DMS79 treated with DMSO at 0.1 percent for 48 hours (cell line): Measurements from ENCODE around the gene KCNC1.

Experiments used
- DNase-seq: peaks from one replicate; lab custom pipeline; 2025; lab: John Stamatoyannopoulos, UW

The KCNC1 gene

DNA sequence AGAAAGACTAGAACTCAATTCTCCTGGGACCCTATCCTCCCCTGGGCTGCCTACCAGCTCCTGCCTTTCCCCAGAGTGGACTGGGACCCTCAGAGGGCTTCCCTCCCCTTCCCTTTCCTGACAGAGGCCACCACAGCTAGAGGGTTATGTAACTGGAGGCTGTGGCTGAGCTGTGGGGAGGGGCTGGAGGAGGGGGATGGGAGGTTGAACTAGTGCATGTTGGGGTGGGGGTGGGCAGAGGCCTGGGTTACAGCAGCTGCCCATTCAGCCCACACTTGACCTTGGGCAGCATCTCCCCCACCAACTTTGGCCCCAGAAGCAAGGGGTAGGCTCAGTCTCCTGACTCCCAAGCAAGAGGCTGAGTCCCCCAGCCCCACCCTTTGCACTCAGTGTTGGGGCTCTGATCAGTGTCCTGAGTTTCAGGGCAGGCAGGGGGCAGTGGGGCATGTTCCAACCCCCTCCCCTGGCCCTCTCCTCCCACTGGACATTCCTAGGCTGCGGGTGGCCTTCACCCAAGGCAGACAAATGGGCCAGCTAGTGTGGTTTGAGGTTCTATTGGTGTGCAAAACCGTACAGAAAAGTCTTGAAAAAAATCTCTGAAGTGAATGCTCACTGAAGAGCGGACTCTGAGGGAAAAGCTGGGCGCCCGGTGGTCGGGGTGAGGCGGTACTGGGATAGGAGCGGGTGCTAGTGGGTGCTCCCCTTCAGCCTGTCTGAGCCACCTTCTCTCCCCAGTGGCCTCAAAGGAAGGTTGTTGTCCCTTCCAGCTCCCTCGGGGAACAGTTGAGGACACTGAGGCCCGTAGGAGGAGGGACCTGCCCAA, 3.8 kb downstream of the KCNC1 start:
- no peak for DNase-seq

DNA sequence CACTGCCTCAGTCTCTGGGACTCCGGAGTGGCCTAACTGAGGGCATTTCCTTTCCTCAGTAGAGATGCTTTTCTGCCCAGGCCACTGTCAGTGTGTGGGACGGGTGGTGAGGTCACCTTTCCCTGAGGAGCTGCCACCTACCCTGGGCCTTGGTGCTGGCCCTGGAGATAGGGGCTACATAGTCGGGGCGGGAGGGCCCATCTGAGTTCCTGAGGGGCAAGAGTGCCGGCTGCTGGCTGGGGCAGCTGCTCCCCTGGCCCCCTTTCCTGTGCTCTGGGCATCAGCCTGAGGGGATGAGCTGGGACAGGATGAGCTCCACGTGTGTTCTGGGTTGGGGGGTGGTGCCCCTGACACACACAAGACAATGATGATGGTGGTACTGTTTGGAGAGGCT, 5.4 kb downstream of the KCNC1 start:
- DNase-seq: no peak

- no peak for DNase-seq
Measured at GRCh38 chr11:17740649-17741235, 6.2 kb downstream of the KCNC1 start.

- DNase-seq: no peak
Measured at GRCh38 chr11:17741487-17741886, 6.9 kb downstream of the KCNC1 start.

GRCh38 chr11:17742019-17742418, 7.4 kb downstream of the KCNC1 start:
- DNase-seq: no peak

- no peak for DNase-seq
Measured at GRCh38 chr11:17743026-17743807, 8.6 kb downstream of the KCNC1 start.

- no peak for DNase-seq
Measured at GRCh38 chr11:17743808-17744119, 9.2 kb downstream of the KCNC1 start.

GRCh38 chr11:17744151-17744940, 9.8 kb downstream of the KCNC1 start:
- no peak for DNase-seq

GRCh38 chr11:17745023-17745772, 10.6 kb downstream of the KCNC1 start:
- DNase-seq: no peak

GRCh38 chr11:17746096-17746495, 11.5 kb downstream of the KCNC1 start:
- DNase-seq: no peak

DNA sequence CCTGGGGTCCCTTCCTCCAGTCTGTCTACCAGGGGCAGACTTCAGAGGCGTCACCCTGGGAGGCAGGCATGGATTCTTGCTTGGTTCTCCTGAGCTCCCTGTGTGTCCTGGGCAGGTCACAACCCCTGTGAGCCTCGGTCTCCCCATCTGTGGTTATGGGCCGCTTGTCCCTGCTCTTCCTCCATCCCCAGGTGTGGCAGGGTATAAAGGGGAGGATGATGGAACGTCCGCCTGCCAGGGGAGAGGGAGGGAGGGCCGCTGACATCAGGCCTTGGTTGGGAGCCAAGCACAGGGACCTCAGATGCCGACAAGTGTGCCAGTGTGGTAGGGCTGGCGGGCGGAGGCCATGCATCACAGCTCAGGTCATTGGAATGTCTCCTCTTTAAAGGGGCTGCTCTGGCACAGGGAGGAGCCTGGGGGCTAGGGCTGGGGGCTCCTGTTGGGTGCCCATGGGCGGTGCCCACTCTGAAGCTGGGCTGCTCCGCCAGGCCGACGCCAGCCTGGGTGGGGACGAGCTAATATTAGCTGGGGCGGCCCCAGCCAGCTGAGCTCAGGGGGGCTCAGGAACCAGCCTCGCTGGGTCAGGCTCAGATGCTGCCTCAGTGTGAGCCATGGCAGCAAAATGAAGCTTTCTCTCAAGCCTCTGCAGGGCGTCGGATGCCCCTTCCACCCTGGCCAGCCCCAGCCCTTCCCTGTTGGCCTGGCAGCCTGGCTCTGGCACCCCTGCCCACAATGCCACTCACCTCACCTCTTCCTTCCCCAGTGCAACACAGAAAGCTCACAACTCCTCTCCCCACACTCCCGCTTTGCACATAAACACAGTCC, 12.8 kb downstream of the KCNC1 start:
- no peak for DNase-seq

GRCh38 chr11:17748044-17748443, 13.5 kb downstream of the KCNC1 start:
- no peak for DNase-seq

- no peak for DNase-seq
Measured at GRCh38 chr11:17748761-17749721, 14.5 kb downstream of the KCNC1 start.

DNA sequence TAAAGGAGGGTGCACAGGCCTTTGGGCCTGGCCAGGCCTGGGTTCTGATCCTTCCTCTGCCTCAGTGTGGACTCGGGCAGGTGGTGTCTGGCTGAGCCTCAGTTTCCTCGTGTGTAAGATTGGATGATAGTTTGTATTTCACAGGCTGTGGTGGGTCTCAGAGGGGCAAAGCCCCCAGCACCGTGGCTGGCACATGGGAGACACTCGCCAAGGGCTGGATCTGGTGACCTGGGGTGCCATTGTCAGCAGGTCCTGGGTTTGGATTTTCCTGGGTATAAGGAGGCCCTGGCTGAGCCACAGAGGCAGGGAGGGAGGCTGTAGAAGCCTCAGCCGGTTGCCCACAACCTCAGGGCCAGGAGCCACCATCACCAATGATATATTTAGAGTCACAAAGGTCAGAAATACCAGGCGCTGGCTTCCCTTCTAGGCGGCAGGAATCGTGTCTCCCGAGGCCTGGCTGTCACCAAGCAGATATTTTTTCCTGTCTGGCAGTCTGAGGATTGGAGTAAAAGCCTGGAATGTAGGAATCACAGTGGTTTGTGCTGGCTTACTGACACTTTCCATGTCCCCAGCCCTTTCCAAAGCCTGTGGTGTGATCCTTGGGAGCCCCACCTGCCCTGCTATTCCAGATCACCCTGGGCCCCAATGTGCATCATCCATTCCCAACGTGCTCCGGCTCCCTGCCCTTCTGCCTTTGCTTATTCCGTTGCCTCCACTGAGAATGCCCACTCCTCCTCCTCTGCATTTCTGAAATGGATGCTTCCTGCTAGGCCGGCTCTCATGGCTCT, 15.6 kb downstream of the KCNC1 start:
- DNase-seq: no peak

DNA sequence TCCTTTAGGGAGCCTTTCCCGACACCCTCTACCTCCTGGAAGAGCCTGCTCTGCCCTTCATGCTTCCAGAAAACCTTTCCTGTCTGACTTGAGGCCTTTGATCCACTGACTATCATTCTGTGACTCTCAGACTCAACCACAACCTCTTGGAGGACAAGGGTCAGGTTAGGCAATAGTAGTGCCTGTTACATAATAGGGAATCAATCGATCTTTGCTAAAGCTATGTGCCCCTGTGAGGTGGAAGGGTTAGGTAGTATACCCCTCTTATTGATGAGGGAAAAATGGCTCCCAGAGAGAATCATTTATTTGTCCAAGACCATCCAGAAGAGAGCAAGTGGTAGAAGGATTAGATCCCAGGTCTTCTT, 16.2 kb downstream of the KCNC1 start:
- no peak for DNase-seq

DNA sequence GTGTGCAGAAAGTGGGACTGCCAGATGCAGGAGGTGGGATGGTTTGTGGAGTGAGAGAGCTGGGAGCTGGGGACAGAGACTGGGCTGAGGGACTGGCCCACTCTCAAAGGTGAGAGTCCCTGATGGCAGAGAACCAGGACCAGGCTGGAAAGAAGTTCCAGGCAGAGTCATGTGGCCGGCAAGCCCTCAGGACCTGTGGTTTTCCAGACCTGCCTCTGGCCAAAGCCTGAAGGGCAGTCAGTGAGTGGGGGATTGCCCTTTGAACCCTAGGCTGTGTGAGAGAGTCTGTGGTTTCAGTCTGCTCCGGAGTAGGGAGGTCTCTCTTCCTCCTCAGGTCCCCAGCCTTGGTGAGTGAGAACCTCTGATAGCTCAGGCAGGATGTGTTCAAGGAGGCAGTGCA, 17.0 kb downstream of the KCNC1 start:
- DNase-seq: no peak

DNA sequence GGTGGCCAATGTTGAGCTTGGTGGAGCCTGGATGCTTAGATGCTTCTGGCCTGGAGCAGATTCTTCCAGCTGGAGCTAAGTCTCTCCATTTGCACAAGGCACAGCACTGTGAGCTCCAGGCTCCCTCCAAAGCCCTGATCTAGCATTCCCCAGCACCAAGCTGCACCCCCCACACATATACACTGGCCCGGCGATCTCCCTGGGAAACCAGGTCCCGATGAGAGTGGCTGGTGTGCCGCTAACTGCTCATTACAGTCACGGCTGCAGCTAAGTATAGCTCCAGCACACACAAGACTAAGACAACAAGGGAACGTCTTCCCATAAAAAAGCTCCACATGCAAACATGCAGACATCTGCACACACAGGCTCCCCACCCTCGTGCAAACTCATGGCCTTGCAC, 17.6 kb downstream of the KCNC1 start:
- no peak for DNase-seq

DNA sequence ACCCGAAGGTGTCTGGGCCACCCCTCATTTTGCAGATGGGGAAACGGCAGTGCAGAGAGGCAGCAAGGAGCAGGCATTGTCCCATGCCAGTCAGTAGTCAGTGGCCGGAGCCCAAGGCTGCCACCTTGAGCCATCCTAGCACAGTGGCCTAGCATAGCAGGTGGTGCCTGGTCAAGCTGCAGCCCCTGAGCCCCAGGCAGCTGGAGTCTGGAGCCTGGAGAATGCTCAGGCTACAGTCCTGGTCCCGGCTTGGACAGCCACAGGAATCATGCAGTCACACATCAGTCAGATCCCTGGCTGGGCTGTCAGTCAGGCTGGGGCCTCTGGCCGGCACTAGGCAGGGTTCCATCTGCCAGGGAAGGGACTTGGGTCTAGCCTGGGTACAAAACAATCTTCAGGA, 18.6 kb downstream of the KCNC1 start:
- DNase-seq: no peak

- no peak for DNase-seq
Measured at GRCh38 chr11:17753641-17754040, 19.1 kb downstream of the KCNC1 start.
